ENCODE data around the gene PHPT1.
"Not testable (repeated sequence)": the region's sequence is repeated elsewhere in the genome, so short reads cannot be mapped to it uniquely, and the experiment has no call there.

PHPT1 gene

DNA sequence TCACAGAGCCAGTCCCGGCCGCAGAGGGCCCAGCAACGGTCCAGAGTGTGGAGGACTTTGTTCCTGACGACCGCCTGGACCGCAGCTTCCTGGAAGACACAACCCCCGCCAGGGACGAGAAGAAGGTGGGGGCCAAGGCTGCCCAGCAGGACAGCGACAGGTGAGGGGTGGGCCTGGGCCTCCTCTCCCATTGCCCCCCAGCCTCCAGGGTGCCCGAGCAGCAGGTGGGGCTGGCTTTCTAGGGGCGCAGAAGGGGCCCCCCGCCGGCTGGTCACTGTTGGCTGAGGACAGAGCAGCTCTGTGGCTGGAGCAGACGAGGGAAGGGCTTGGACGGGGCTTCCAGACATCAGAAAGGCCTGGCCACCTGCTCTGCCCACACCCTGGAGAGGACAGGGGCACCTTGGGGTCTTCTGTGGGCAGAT is 11.3 kb upstream of the PHPT1 start:
- not testable (repeated sequence) for DNase-seq

GRCh38 chr9:136838314-136839228 is 10.6 kb upstream of the PHPT1 start:
- no peak for DNase-seq

DNA sequence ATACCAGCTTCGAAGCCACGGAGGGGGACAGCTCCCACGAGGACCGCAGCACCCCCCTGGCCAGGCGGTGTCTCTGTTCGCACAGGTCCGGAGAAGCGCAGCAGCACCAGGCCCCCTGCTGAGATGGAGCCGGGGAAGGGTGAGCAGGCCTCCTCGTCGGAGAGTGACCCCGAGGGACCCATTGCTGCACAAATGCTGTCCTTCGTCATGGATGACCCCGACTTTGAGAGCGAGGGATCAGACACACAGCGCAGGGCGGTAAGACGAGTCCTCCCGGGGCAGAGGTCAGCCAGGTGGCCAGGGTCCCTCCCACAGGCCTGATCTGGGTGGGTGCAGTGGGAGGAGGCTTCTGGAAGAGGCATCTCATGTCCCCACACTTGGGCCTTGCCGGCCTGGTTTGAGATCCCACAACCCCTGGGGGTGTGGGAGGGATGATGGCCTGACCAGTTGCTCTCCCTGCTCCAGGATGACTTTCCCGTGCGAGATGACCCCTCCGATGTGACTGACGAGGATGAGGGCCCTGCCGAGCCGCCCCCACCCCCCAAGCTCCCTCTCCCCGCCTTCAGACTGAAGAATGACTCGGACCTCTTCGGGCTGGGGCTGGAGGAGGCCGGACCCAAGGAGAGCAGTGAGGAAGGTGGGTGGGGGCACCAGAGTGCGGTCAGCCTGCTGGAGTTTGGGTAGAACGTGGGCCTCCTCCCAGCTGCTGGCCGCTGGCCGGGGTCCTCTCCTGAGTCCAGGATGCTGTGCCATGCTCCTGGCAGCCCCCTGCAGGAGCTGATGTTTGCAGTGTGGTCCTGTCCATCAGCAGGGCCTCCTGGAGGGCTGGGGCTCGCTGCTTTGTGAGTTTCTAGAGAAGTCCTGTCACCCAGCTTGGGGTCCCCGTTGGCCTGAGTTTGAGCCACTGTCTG is 9.7 kb upstream of the PHPT1 start:
- DNase-seq: no peak

DNA sequence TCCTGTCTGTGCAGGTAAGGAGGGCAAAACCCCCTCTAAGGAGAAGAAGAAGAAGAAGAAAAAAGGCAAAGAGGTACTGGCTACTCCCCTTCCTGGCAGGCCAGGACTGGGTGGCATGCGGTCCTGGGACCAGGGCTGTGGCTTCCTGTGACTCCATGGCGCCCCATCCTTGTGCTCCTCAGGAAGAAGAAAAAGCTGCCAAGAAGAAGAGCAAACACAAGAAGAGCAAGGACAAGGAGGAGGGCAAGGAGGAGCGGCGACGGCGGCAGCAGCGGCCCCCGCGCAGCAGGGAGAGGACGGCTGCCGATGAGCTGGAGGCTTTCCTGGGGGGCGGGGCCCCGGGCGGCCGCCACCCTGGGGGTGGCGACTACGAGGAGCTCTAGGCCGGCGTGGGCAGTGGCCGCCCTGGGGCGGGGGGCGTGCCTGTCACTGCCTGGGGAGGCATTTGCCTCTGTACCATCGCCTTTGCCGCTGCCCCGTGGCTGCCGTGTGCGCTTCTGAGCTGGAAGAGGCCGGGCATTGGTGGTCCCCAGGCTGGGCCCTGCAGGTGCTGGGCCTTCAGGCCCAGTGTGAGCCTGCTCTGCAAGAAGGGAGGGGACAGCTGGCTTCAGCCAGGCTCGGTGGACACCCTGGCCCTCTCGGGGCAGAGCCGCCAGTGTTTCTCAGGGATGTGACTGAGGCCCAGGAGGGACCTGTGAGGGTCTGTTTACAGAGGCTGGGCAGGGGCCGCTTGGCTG is 8.9 kb upstream of the PHPT1 start:
- no peak for DNase-seq

- DNase-seq: peak; percentile 54
Observed at GRCh38 chr9:136840877-136841645, 8.1 kb upstream of the PHPT1 start.

DNA sequence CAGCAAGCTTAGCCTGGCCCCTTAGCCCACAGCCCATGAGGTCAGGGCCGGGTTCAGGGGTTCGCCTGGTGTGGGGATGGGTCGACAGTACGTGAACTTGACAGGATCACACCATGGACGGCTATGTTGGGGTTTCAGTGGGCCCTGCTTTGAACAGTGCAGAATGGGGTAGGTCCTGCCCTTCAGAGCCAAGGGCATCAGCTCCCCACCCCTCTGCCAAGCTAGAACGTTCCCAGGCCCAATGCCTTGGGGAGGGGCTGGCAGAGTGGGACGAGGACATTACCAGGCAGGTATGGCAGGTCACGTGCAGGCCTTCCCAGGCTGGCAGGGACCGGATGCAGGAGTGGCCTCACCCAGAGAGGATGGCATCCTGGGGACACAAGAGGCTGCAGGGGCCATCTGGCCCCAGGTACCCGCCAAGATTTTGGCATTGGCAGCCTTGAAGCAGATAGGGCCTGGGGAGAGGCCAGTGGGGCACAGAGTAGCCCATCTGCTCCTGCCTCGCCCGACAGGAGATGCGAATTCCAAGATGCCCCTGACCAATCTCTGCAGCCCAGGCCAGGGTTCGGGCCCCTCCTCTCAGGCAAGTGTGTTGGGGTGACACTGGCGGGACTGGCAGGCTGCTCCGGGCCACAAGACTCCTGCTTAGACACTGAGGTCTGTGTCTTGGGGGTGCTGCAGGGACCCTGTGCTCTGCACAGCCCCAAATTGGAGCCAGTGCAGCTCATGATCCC is 7.4 kb upstream of the PHPT1 start:
- DNase-seq: not testable (repeated sequence)

DNA sequence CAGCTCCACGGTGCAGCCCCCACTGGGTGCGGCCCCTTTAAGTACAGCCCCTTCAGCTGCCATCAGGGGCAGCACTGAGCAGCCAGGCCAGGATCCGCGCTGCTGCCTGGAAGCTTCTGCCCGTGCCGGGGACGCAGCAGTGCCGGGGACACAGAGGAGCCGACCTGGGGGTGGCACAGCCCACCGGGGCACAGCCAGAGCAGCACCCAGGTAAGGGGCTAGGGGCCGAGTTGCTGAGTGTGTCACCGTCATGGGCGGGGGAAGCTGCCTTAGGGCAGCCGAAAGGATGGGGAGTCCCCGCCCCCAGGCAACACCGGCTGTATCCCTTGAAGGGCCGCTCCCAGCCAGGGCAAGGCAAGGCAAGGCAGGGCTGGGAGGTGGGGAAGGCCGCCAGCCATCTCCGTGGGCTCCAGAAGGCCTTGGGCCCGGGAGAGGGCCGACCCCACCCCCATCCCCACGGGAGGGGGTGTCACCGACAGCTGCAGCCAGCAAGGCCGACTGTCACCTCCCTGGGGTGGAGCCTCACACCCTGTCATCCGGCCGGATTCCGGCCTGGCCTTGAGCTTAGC is 6.7 kb upstream of the PHPT1 start, which contains the start of gene AJM1:
TSS of gene AJM1 (plus strand) at position 99 of the 569 bp plus-strand sequence. CDS start 1,937 bp downstream, outside the sequence.
- peak; percentile 65 for DNase-seq

DNA sequence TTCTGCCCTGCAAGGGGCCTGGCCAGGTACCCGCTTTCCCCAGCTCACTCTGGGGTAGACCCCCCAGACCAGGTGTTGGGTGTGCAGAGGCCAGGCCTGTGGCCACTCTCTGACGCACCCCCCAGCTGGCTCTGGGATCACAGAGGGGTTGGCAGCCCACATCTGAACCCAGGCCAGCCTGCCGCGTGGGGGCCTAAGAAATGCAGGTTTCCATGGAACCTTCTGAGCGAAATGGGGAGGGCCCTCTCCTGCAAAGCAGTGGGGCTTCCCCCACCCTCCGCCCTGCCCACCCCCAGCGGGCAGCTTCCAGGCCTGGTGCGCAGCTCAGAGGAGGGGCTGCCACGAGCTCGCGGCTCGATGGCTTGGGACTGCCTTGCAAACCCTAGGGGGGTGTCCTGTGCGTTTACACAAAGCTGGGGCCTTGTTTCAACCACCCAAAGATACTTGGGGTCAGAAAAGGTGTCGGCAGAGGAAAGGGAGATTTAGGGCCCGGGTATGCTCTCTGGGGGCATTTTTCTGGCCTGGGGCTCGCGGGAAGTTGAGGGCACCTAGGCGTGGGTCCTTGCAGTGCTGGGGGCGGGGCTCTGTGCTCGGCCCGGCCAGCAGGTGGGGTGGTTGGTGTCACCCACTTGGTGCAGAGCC is 5.9 kb upstream of the PHPT1 start:
- not testable (repeated sequence) for DNase-seq

DNA sequence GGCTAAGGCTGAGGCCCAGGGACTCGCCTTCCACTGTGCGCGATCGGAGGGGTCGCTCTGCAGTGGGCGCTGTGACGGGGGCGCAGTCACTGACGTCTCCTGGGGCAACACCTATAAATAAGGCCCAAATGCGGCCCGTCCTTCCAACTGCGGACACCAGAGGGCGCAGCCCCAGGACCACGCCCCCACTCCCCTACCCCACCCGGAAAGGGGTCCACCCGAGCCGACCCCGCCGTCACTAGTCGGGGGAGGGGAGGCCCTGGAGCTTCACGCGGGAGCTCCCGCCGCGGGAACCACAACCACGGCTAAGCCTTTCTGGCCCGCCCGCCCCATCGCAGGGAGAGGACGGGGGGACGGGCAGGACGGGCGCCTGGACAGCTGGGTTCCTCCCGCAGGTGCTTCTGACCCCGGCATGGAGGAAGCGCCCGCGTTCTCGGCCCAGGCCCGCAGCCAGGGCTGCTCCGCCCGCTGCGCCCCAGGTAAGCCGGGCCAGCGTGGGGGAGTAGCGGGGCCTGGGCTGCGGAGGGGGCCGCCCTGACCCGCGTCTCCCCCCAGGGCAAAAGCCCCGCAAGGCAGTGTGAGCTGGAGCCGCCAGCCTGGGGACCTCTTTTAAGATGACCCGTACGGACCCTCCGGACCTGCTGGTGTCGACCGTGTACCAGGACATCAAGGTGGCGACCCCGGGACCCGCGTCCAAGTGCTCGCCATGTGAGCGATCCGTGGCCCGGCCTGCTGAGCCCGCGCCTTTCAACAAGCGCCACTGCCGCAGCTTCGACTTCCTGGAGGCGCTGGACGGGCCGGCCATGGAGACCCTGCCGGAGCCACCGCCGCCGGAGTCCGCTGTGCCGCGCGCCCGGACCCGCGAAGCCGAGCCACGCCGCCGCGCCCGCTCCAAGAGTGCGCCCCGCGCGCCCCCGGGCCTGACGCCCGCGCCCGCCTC is 5.1 kb upstream of the PHPT1 start:
- DNase-seq: not testable (repeated sequence)

- DNase-seq: no peak
Observed at GRCh38 chr9:136844761-136845464, 4.3 kb upstream of the PHPT1 start.

DNA sequence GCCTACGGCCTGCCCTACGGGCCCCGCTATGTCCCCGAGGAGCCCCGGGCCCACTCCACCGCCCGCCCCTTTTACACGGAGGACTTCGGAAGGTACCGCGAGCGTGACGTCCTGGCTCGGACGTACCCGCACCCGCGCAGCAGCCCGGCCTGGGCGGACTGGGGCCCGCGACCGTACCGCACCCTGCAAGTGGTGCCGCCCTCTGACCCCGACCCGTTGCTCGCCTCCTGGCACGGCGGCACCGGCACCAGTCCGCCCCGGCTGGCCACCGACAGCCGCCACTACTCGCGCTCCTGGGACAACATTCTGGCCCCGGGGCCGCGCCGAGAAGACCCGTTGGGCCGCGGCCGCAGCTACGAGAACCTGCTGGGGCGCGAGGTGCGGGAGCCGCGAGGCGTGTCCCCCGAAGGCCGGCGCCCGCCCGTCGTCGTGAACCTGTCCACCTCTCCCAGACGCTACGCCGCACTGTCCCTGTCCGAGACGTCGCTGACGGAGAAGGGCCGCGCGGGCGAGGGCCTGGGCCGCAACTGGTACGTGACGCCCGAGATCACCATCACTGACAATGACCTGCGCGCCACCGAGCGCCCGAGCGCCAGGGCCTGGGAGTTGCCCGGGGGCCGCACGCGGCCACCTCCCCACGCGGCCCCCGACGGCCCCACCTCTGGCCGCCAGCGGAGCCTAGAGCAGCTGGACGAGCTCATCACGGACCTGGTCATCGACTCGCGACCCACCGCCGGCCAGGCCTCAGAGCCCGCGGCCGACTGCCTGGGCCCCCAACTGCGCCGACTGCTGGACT is 3.5 kb upstream of the PHPT1 start:
- no peak for DNase-seq

GRCh38 chr9:136846376-136847087 is 2.7 kb upstream of the PHPT1 start:
- no peak for DNase-seq

DNA sequence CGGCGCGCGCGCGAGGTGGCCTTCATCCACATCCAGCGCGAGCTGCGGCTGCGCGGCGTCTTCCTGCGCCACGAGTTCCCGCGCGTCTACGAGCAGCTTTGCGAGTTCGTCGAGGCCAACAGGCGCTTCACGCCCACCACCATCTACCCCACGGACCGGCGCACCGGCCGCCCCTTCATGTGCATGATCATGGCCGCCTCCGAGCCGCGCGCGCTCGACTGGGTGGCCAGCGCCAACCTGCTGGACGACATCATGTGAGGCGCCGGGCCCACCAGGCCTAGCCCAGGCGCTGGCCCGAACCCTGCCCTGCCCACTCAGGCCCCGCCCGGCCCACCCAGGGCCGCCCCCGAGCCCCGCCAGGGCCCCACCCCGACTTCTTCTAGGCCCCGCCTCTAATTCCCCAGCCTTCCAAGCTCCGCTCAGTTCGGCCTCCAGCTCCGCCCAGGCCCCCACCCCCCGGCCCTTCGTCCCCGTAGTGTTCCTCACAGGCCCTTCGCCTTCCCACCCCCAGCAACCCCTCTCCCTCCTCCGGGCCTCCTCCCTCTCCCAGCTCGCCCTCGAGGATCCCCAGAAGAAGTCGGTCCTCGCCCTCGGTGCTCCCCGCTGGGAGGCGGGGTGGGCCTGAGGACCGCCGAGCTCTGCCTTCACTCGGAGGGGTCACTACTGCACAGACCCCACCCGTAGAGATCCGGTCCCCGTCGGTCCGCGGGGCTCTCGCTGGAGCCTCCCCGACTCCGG is 2.0 kb upstream of the PHPT1 start:
- peak; percentile 70 for DNase-seq

- DNase-seq: peak; percentile 76
Observed at GRCh38 chr9:136847826-136848392, 1.3 kb upstream of the PHPT1 start.

DNA sequence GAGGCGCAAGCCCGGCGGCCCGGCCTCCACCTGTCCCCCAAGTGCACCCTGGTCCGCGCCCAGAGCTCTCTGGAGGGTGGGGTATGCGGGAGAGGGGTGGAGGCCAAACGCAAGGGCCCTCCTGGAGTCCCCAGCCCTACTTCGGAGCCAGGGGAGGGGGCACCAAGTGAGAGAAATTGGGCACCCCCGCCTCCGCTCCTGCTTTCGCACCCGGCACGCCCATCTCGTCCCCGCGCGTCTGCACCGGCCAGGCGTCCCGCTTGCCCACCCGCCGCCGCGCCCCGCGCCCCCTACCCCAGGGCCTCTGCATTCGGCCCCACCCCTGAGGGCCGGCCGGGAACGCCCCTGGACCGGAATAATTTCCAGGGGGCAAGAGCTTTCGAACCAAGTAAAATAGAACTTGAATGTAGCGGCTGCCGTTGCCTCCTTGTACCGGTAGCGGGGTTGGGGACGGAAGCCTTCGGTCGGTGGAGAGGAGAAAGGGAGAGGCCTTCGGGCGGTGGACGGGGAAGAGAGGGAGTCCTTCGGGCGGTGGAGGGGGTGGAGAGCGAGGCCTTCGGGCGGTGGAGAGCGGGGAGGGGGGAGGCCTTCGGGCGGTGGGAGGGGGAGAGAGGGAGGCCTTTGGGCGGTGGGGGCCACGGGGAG is 694 bp upstream of the PHPT1 start:
- DNase-seq: no peak
